ENCODE results near the gene RPGRIP1. TPM values are rescaled to one million over a fixed set of nuclear protein-coding genes. Genes with fewer than 3 reads are reported as not detected.
"Not testable (repeated sequence)": the region's sequence is repeated elsewhere in the genome, so short reads cannot be mapped to it uniquely, and the experiment has no call there.

Gene RPGRIP1
- 0.05 TPM in 1 of 2 replicates, not detected in the other for total RNA-seq (2014; rRNA removed; shearing (Covaris generic))
- polyA plus RNA-seq (2014; cell fraction: nucleus; rRNA removed): 0.04 and 0.10 TPM in 2 replicates

DNA sequence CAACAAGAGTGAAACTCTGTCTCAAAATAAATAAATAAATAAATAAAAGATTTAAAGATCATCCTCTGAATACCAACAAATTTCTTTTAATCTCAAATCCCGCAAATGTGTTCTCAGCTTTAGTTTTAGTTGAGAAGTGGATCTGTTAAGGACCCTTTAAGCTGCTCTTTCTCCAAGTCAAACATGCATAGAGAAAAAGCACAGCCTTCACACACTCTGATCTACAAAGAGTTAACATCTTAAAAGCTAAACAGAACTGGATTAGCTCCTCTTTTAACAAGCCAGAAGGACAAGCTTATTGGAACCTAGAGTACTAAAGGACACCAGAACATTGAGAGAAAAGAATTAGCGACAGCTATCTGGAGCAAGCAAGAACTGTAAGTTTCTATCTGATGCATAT lies at the start of gene RPGRIP1:
RPGRIP1 (plus strand) TSS at position 301 of the 400 bp plus-strand sequence. CDS start 7,894 bp downstream, outside the sequence.
- no peak for DNase-seq (ENCODE audit: extremely low read depth, low read depth)

DNA sequence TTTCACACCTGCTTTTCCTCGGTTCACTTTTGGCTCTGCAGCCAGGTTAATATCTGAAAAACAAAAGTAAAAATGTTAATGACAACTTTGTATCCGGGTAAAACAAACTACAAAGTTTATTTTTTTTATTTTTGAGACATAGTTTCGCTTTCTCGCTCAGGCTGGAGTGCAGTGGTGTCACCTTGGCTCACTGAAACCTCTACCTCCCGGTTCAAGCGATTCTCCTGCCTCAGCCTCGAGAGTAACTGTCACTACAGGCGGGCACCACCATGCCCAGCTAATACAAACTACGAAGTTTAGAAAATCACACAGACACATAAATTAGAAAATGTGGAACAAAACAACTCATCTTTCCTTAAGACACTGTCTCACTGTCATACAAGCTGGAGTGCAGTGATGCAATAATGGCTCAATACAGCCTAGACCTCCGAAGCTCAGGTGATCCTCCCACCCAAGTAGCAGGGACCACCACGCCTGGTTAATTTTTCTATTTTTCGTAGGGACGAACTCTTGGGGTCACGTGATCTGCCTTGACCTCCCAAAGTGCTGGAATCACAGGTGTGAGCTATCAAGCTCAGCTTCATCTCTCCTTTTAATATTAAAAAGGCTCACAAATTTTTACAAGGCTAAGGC lies 48.7 kb upstream of the RPGRIP1 start:
- DNase-seq (ENCODE audit: extremely low read depth, low read depth): no peak

DNA sequence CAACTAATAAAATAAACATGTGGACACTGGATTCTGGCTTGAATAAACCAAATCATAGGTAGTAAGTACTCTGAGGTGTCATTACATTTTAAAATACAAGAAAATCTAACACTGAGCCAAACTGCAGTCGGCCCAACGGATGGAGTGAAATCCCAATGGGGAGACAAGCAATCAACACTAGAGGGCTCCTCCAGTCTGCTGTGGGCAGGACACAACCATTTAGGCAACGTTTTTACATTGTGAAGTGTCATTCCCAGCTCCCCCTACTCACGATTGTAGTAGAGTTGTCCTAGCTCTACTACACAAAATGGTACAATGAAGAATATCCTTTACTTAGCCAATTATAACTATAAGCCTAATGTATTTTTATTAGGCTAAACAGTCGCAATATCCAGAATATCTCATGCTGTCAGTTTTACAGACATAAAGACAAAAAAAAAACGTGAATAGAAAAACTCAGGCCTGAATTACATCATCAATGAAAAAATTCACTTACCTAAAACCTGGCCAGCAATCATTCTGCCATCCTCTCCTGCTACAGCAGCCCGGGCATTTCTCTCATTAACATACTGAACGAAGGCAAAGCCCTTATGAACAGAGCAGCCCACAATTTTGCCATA lies 46.3 kb upstream of the RPGRIP1 start:
- peak; percentile 21 for DNase-seq (ENCODE audit: extremely low read depth, low read depth)

DNA sequence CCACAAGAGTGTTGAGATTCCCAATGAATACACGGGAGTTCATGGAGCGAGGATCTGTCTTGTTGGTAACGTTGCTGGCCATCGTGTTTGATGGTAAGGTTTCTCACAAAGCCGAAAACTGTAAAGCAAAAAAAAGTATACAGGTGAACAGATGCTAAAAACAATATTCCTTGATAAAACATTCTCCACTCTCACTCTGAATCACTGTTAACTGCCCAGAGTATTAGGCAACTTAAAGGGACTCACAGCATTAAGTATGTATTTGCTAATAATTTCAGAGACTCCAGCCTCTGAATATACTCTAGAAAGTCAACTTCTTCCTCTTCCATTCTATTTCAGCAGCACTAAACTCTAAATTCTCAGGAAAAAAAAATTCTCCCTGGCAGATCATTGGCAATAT lies 45.8 kb upstream of the RPGRIP1 start:
- no peak for DNase-seq (ENCODE audit: extremely low read depth, low read depth)

DNA sequence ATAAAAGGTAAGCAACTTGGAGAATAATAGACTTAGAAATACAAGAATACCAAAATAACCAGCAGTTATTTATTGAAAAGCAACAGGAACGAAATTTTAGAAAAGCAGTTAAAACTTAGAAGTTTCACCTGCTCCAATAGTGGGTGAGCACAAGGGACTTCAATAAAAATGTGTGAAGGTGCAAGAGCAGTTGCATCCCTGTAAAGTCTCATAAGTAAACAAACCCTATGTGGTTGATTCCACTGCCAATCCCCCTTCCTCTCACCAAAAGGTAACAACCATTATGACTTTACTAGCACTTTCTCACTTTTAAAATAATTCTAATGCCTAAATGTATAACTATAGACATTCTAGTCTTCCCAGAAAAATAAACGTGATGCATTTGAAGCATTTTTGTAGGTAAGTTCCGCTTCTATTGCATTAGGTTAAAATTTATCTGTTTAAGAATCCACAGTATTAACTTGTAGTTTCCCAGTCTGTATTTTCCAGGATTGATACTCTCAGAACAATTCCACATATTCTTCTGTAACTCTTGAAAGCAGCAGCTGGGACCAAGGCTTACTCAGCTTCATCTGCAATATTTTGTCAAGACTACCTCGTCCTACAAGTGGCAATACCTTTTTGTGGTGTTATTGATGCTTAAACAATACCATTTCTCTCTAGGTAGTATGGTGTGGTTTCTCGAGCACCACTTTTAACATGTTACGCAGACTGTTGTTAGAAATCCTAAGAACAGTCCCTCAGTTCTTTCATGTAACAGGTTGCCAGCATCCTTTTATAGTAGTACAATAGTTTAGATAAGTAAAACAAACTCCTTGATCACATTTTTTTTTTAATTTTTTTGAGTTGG lies 42.7 kb upstream of the RPGRIP1 start:
- no peak for DNase-seq (ENCODE audit: extremely low read depth, low read depth)

DNA sequence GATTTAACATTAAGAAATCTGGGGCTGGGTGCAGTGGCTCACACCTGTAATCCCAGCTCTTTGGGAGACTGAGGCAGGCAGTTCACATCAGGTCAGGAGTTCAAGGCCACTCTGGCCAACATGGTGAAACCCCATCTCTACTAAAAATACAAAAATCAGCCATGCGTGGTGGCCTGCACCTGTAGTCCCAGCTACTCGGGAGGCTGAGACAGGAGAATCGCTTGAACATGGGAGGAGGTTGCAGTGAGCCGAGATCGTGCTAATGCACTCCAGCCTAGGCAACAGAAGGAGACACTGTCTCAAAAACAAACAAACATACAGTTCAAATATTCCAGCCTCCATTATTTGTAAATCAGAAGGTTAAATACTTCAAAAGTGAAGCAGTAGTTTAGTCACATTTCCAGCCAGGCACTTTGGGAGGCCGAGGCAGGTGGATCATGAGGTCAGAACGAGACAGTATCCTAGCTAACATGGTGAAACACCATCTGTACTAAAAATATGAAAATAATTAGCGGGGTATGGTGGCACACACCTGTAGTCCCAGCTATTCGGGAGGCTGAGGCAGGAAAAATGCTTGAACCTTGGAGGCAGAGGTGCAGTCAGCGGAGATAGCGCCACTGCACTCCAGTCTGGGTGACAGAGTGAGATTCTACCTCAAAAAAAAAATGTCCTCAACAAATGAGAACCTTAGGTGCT lies 40.9 kb upstream of the RPGRIP1 start:
- no peak for DNase-seq (ENCODE audit: extremely low read depth, low read depth)

DNA sequence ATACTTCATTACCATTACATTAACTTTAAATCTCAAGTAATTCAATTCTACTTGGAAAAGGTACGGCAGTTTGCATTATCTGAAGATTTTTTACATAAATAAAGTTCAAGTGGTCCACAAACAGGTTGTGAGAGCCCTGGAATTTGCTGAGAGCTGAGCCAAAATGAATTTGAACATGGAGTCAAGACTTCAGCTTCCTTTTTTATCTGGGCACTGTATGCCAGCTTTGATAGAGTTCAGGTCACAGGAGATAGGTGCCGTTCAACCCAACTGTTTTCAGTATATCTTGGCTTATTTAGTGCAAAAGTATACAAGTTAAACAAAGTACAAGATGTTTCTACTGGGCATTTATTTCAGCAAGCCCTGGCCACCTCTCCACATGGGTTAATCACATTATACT lies 39.5 kb upstream of the RPGRIP1 start:
- no peak for DNase-seq (ENCODE audit: extremely low read depth, low read depth)

DNA sequence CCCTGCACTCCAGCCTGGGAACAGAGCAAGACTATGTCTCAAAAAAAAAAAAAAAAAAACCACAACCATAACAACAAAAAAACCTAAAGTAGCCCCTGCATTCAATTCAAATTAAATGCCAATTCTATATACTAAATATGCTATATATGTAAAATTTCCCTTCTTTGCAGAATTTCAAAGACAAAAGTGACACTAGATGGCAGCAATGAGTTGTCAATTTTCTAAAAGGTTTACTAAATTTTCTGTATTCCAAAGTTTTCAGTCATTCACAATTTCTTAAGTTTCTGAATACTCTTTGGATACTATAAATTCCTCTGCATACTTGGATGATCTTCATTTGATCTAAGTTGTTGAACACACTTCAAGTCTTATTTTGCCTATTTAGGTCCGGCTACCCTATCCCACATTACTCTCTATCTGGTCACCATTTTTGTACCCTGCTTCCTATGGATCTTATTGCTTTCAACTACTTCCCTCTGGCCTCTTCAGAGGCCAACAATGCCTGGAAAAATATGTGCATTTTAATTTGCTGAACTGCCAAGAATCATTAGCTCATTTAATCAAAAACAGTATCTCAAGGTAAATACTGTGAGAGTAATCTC lies 38.6 kb upstream of the RPGRIP1 start:
- DNase-seq (ENCODE audit: extremely low read depth, low read depth): no peak

DNA sequence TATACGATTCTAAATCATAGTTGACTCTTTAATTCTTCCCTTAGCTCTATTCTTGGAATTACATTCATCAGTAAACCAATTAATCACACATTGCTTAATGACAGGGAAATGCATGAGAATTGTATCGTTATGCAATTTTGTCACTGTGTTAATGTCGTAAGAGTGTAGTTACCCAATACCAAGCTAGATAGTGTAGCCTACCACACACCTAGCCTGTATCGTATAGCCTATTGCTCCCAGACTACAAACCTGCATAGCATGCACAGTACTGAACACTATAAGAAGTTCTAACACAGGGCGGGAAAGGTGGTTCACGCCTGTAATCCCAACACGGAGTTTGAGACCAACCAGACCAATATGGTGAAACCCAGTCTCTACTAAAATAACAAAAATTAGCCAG lies 35.3 kb upstream of the RPGRIP1 start:
- no peak for DNase-seq (ENCODE audit: extremely low read depth, low read depth)

DNA sequence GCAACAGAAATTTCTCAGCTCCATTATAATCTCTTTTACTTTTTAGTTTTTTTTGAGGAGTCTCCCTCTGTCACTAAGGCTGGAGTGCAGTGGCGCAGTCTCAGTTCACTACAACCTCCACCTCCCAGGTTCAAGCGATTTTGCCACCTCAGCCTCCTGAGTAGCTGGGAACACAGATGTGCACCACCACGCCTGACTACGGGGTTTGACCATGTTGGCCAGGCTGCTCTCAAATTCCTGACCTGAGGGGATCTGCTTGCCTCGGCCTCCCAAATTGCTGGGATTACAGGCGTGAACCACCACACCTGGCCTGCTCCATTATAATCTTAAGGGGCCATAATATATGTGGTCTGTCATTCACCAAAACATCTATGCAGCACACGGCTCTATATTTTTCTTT lies 34.1 kb upstream of the RPGRIP1 start:
- DNase-seq (ENCODE audit: extremely low read depth, low read depth): no peak

DNA sequence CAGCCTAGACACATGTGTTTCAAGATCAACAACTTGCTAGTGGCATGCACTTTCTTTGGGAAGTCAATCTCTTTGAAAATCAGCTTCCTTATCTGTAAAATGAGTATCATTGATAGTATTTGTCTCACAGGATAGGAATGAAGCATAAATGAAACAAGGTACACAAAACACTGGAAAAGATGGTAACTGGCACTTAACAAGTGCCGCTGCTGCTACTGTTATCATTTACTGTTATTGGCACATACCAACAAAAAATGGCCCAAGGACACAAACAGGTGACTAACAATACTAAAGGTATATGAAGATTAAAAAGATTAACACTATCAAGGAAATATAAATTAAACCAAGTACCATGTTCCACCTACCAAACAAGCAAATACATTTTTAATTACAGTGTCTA lies 31.5 kb upstream of the RPGRIP1 start:
- no peak for DNase-seq (ENCODE audit: extremely low read depth, low read depth)

DNA sequence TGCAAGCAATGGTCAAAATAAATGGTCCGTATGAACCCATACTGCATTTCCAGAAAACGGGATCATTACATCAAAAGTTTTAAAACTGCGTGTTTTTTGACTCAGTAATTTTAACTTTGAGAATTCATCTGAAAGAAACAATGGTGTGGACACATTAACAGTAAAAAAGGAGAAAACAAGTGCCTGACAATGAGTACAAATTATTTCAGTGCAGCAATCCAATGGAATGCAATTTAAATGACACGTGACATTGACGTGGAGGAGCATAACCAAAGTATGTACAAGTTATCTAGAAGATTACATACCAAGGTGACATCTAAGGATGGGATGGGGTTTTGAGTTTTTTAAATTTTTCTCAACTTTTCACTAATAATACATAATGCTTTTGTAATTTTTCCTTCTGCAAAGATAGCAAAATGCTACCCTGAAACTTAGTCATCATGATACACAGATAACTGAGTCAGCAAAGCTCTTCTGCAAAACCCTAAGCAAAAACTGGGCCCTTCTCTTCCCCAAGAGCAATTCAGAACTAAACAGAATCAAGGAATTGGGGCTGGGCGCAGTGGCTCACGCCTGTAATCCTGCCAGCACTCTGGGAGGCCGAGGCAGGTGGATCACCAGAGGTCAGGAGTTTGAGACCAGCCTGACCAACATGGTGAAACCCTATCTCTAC lies 31.0 kb upstream of the RPGRIP1 start:
- DNase-seq (ENCODE audit: extremely low read depth, low read depth): no peak

DNA sequence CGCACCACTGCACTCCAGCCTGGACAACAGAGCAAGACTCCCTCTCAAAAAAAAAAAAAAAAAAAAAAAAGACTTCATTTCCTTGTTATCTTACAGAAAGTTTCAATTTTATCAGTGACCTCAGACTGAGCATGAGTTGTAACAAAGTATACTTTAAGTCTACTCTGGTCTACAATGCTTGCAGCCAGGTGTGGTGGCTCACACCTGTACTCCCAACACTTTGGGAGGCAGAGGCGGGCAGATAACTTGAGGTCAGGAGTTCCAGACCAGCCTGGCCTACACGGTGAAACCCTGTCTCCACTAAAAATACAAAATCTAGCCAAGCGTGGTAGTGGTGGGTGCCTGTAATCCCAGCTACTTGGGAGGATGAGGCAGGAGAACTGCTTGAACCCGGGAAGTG lies 28.7 kb upstream of the RPGRIP1 start:
- DNase-seq (ENCODE audit: extremely low read depth, low read depth): no peak

DNA sequence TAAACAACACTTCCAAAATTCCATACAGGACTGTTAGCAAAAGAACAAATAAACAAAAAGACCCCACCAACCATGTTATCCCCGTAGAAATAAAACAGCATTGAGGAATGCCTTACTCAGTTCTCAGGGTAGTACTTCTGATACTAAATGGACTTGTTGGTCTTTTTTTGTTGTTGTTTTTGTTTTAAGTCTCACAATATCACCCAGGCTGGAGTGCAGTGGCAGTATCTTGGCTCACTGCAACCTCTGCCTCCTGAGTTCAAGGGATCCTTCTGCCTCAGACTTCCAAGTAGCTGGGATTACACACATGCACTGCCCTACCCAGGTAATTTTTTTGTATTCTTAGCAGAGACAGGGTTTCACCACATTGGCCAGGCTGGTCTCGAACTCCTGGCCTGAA lies 27.7 kb upstream of the RPGRIP1 start:
- DNase-seq (ENCODE audit: extremely low read depth, low read depth): no peak

DNA sequence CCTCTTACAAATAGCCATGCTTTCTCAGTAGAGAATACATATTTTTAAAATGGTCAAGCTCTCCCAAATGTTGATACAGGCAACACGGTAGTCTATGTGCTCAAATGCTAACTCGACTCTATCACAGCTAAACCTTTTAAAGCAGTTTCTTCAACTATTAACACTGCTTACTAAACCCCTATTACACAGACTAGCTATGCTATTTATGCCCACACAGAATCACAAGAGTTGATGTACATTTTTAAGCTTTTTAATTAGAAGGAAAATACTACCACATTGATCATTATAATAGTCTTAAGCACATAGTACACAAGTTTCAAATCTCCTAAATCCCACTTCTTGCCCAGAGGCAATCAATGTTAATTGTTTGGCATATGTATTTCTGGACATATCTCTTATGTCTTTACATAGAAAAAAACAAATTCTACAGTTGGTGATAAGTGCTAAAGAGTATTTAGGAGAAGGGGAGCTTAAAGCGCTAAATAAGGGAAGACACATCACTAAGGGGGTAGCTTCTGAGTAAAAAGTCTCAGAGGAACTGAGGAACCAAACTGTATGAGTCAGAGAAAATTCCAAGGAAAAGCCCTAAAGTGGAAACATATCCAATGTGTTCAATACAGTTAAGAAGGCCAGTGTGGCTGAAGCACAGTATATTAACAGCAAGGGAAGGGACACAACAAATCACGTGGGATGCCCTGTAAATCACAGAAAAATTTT lies 24.3 kb upstream of the RPGRIP1 start:
- no peak for DNase-seq (ENCODE audit: extremely low read depth, low read depth)

DNA sequence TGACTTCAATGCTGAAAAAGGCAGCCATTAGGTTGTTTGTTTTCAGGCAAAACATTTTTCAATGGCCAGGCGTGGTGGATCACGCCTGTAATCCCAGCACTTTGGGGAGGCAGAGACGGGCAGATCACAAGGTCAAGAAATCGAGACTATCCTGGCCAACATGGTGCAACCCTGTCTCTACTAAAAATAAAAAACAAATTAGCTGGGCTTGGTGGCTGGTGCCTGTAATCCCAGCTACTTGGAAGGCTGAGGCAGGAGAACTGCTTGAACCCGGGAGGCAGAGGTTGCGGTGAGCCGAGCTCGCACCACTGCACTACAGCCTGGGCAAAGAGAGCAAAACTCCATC lies 23.8 kb upstream of the RPGRIP1 start:
- not testable (repeated sequence) for DNase-seq (ENCODE audit: extremely low read depth, low read depth)

DNA sequence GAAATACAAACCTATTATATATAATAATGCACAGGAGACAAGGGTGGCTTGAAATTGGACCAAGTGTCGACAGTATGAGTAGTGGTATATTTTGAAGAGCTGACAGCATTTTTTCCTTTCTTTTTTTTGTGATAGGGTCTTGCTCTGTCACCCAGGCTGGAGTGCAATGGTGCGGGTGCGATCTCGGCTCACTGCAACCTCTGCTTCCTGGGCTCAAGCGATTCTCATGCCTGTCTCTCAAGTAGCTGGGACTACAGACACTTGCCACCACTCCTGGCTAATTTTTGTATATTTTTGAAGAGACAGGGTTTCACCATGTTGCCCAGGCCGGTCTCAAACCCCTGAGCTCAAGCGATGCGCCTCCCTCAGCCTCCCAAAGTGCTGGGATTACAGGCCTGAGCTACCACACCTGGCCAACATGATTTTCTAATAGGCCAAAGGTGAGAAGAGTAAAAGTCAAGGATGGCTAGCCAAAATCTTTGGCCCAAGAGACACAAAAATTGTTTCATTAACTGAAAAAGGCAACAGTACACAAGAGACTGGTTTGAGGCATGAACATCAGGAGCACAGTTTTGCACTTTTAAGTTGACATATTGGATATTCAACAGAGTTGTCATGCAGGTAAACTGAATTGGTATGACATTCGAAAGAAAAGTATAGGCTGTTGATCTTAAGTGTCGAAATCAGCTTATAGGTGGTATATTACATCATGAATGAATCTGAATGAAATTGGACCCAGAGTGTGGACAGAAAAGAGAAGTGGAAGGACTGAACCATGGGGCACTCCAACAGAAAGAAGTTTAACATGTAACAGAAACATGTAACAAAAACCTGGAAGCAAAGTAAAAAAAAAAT lies 23.1 kb upstream of the RPGRIP1 start:
- no peak for DNase-seq (ENCODE audit: extremely low read depth, low read depth)

DNA sequence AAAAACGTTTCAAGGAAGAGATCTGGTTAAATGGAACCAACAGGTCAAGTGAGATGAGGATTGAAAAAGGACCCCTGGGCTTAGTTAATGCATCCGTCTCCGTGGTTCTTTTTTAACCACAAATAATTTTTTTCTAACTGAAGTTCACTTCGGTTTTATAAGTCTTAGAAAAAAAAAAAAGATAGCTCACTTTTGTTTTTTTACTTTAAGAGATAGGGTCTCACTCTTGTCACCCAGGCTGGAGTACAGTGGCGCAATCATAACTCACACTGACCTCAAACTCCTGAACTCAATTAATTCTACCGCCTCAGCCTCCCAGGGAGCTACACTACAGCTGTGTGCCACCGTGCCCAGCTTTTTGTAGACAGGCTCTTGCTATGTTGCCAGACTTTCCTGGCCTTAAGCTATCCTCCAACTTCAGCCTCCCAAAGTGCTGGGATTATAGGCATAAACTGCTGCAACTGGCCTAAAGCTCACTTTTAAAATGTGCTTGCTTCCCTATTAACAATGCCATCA lies 22.4 kb upstream of the RPGRIP1 start:
- no peak for DNase-seq (ENCODE audit: extremely low read depth, low read depth)

Measured in NCI-H460 (cell line).